ENCODE data around the gene ARHGAP42.

DNA sequence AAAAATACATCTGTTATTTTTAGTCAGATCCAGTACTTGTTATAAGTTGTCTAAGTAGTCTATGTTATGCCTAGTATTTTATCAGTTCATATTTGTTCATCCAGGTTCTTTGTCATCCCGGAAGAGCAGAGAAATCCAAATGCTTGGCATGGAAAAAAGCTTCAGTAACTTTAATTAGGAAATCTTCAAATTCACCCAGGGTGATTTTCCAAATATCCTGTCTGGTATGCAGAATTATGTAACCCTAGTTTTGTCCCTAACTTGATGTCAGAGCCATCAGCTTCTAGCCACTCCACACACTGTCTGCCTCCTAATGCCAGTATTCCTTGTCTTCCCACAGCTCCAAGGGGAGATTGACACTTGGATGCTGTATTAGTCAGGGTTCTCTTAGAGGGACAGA is 216.2 kb downstream of the ARHGAP42 start:
- TF ChIP-seq POLR2A (IDR thresholded peaks at IDR 0.05): no peak
- TF ChIP-seq, protein P1, sequence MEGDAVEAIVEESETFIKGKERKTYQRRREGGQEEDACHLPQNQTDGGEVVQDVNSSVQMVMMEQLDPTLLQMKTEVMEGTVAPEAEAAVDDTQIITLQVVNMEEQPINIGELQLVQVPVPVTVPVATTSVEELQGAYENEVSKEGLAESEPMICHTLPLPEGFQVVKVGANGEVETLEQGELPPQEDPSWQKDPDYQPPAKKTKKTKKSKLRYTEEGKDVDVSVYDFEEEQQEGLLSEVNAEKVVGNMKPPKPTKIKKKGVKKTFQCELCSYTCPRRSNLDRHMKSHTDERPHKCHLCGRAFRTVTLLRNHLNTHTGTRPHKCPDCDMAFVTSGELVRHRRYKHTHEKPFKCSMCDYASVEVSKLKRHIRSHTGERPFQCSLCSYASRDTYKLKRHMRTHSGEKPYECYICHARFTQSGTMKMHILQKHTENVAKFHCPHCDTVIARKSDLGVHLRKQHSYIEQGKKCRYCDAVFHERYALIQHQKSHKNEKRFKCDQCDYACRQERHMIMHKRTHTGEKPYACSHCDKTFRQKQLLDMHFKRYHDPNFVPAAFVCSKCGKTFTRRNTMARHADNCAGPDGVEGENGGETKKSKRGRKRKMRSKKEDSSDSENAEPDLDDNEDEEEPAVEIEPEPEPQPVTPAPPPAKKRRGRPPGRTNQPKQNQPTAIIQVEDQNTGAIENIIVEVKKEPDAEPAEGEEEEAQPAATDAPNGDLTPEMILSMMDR (IDR thresholded peaks at IDR 0.05): no peak
